ENCODE measurements around the gene WDFY2.

WDFY2 gene

DNA sequence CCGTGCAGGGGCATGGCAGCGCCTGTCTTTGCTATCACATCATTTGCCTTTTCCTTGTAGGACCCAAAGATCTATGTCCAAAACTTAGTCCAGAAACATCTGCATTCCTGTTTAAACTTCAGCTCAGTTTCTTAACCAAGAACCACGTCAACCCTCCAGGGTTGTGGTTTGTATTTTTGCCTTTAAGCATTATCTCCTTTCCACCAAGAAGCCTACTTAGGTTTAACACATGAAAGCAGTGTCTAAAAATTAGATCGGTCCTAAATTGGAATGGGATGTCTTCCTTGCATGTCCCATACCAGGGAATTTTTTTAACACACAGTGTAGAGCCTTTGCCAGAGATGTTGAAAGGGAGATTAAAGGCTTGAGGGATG, 180.9 kb downstream of the WDFY2 start:
- Histone ChIP-seq H3K4me3 (ENCODE audit: insufficient read depth, low read depth, low read length, poor library complexity, severe bottlenecking) (peak overlapping the region; percentile 40), H3K27ac (ENCODE audit: insufficient read depth, low read length, poor library complexity, severe bottlenecking) (peak overlapping the region; percentile 74), H3K4me1 (ENCODE audit: control insufficient read depth, insufficient read depth, low read length, poor library complexity, severe bottlenecking) (peaks cover 9% of the 10 kb centered on the region), H3K27me3 (replicated peaks; ENCODE audit: control insufficient read depth, insufficient read depth, low read length, poor library complexity, severe bottlenecking) (no peaks in the 10 kb centered on the region), H3K9me3 (ENCODE audit: control insufficient read depth, low read length) (no peaks in the 10 kb centered on the region), H3K36me3 (ENCODE audit: control insufficient read depth, insufficient read depth, low read length) (no peaks in the 10 kb centered on the region)
- no peak for DNase-seq

DNA sequence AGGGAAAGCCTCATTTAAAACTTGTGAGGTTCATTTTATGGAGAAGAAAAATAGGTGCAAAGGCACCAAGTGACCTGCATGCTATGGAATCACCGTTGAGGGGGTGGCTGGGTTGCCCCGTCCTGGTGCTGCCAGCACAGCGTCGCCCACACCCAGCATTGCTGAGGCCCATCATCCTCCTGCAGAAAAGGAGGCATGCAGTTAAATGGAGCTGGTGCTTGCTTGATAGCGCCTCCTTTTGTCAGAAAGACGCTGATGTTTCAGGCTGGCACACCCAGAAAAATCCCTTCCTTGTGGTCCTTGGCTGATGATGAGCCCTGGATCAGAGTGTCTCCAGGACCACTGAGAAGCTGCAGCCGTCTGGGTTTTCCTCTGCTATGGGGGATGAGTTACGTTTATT, 182.8 kb downstream of the WDFY2 start:
- peaks cover 9% of the 10 kb centered on the region for H3K4me1 ChIP-seq (ENCODE audit: control insufficient read depth, insufficient read depth, low read length, poor library complexity, severe bottlenecking)

DNA sequence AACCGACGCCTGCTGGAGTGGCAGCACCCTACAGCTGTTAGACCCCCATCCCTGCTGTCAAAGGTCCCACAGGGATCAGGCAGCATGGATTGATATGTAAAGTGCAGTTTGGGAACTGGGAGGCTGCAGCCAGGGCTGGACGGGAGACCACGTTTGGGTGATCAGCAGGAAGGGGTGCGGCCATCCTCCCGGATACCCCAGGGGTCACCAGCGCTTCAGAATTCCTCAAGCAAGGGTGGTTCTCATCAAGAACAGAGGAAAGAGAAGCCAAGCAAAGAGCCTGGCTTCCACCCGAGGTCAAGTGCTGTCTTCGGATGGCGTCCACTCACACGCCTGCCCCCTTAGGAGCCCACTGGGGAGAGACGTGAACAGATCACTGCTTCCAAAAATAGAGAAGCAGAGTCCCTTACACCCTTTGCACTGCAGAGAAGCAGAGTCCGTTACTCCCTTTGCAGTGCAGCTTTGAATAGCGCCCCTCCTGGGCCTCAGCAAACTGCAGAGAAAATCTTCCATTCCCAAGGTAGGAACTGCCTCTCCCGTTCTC, 184.2 kb downstream of the WDFY2 start:
- H3K9me3 ChIP-seq (ENCODE audit: control insufficient read depth, low read length), result no peaks in the 10 kb centered on the region
- no peak overlapping the region for H3K4me3 ChIP-seq (ENCODE audit: insufficient read depth, low read depth, low read length, poor library complexity, severe bottlenecking)
- no peak for DNase-seq
- H3K4me1 ChIP-seq (ENCODE audit: control insufficient read depth, insufficient read depth, low read length, poor library complexity, severe bottlenecking), result peaks cover 9% of the 10 kb centered on the region
- no peak overlapping the region for H3K27ac ChIP-seq (ENCODE audit: insufficient read depth, low read length, poor library complexity, severe bottlenecking)
- no peaks in the 10 kb centered on the region for H3K27me3 ChIP-seq (replicated peaks; ENCODE audit: control insufficient read depth, insufficient read depth, low read length, poor library complexity, severe bottlenecking)
- peaks cover 8% of the 10 kb centered on the region for H3K36me3 ChIP-seq (ENCODE audit: control insufficient read depth, insufficient read depth, low read length)

More for the DNA sequence above, 182.8 kb downstream of the WDFY2 start:
- no peak for DNase-seq
- Histone ChIP-seq H3K4me3 (ENCODE audit: insufficient read depth, low read depth, low read length, poor library complexity, severe bottlenecking) (no peak overlapping the region), H3K27me3 (replicated peaks; ENCODE audit: control insufficient read depth, insufficient read depth, low read length, poor library complexity, severe bottlenecking) (no peaks in the 10 kb centered on the region), H3K36me3 (ENCODE audit: control insufficient read depth, insufficient read depth, low read length) (peaks cover 8% of the 10 kb centered on the region), H3K9me3 (ENCODE audit: control insufficient read depth, low read length) (no peaks in the 10 kb centered on the region), H3K27ac (ENCODE audit: insufficient read depth, low read length, poor library complexity, severe bottlenecking) (no peak overlapping the region)

DNA sequence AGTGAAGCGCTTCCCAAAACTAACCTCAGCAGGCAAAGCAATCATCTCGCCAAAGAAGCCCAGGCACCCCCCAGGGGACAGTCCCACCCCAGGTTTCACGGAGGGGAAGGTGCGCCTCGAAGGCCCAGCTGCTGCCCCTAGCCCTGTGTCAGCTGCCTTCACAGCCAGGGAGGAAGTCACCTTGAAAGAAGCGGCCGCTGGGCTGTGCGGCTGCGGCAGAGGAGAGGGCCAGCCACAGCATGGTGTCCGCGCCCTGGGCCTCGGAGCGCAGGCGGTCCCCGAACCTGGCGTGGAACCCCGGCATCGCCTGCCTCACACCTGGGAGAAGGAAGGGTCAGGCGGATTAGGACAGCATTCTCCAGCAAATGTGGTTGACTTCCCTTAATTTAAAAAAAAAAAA, 184.7 kb downstream of the WDFY2 start:
- no peaks in the 10 kb centered on the region for H3K9me3 ChIP-seq (ENCODE audit: control insufficient read depth, low read length)
- H3K27ac ChIP-seq (ENCODE audit: insufficient read depth, low read length, poor library complexity, severe bottlenecking), result no peak overlapping the region
- peaks cover 8% of the 10 kb centered on the region for H3K36me3 ChIP-seq (ENCODE audit: control insufficient read depth, insufficient read depth, low read length)
- H3K4me3 ChIP-seq (ENCODE audit: insufficient read depth, low read depth, low read length, poor library complexity, severe bottlenecking), result no peak overlapping the region
- H3K27me3 ChIP-seq (replicated peaks; ENCODE audit: control insufficient read depth, insufficient read depth, low read length, poor library complexity, severe bottlenecking), result no peaks in the 10 kb centered on the region
- H3K4me1 ChIP-seq (ENCODE audit: control insufficient read depth, insufficient read depth, low read length, poor library complexity, severe bottlenecking), result peaks cover 8% of the 10 kb centered on the region
- no peak for DNase-seq

DNA sequence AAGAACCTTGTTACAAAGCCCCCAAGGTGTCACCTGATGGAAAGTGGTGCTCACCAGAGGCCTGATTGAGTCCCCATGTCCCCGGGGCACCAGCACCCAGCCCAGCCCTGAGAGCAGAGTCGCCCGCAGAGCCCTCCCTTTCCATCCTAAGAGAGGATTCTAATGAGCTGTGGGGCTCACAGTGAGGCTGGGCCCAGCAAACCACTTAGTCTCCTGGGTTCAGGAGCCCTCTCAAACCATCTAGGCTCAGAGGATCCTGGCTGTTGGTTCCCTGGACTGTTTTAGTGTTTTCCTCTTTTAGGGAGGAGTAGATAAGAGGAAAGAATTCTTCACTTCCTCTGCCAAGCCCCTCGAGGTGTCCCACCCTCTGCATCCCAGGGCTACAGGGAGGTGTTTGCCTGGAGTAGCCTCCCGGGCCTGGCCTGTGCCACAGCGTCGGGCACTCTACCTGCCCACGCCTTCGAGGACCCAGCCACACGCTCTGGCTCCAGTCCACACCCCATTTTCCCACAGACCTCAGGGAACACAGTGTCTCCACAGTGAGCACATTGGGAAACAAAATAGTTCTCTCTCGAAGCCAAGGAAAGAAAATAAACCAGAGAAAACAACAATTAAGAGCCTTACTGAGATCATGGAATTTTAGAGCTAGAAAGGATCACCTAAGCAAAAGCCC, 185.3 kb downstream of the WDFY2 start:
- no peaks in the 10 kb centered on the region for H3K9me3 ChIP-seq (ENCODE audit: control insufficient read depth, low read length)
- H3K36me3 ChIP-seq (ENCODE audit: control insufficient read depth, insufficient read depth, low read length), result peaks cover 8% of the 10 kb centered on the region
- no peak overlapping the region for H3K4me3 ChIP-seq (ENCODE audit: insufficient read depth, low read depth, low read length, poor library complexity, severe bottlenecking)
- DNase-seq, result no peak
- no peaks in the 10 kb centered on the region for H3K27me3 ChIP-seq (replicated peaks; ENCODE audit: control insufficient read depth, insufficient read depth, low read length, poor library complexity, severe bottlenecking)
- no peak overlapping the region for H3K27ac ChIP-seq (ENCODE audit: insufficient read depth, low read length, poor library complexity, severe bottlenecking)
- H3K4me1 ChIP-seq (ENCODE audit: control insufficient read depth, insufficient read depth, low read length, poor library complexity, severe bottlenecking), result peaks cover 2% of the 10 kb centered on the region

DNA sequence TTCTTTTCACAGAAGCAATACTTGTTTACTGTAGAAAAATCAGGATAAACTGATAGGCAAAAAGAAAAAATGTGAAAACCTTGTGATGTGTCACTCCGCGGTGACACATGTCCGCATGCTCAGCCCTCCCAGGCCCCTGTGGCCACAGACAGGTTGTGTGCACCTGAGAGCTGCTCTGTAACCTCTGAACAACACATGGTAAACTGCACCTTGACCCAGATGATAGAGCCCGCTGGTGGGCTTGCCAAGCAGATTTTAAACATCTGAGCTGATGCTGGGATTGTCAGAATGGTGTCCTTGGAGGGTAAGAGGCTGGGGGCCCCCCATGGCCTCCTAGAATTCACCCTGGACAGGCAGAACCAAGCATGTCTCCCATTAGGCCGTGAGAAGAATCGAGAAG, 185.9 kb downstream of the WDFY2 start:
- Histone ChIP-seq H3K27me3 (replicated peaks; ENCODE audit: control insufficient read depth, insufficient read depth, low read length, poor library complexity, severe bottlenecking) (no peaks in the 10 kb centered on the region), H3K36me3 (ENCODE audit: control insufficient read depth, insufficient read depth, low read length) (peaks cover 8% of the 10 kb centered on the region), H3K4me3 (ENCODE audit: insufficient read depth, low read depth, low read length, poor library complexity, severe bottlenecking) (no peak overlapping the region), H3K9me3 (ENCODE audit: control insufficient read depth, low read length) (no peaks in the 10 kb centered on the region), H3K4me1 (ENCODE audit: control insufficient read depth, insufficient read depth, low read length, poor library complexity, severe bottlenecking) (no peaks in the 10 kb centered on the region), H3K27ac (ENCODE audit: insufficient read depth, low read length, poor library complexity, severe bottlenecking) (no peak overlapping the region)
- DNase-seq, result no peak

DNA sequence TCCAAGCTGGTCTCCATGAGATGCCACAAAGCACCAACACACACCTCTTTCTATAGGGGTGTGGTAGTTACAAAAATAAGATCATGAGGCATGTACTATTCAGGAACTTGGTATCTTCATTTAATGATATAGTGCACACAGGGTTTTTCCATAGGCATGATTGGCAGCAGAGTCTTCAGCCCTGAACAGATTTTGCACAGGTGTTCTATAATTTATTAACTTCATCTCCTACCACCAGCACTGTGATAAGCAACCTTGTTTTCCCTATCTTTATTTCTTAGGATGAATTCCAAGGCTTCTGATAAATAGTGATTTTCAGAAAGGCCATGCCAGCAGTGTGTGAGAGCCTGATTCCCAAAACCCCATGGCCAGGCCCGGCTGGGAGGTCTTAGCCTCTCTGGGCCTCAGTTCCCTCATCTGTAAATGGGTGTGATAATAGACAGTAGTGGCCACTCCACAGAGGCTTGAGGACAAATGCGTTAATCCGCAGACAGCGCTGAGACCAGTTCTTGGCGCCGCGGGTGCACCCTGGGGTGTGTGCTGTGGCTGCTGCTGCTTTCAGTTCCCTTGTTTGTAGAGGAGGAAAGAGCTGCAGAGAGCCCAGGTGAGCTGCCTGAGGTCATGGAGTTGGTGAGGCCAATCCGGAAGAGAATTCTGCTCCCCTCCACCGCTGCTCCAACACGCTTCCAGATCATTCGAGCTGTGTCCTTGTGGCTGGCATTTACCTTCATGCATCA, 186.6 kb downstream of the WDFY2 start:
- Histone ChIP-seq H3K4me1 (ENCODE audit: control insufficient read depth, insufficient read depth, low read length, poor library complexity, severe bottlenecking) (no peaks in the 10 kb centered on the region), H3K27me3 (replicated peaks; ENCODE audit: control insufficient read depth, insufficient read depth, low read length, poor library complexity, severe bottlenecking) (no peaks in the 10 kb centered on the region), H3K27ac (ENCODE audit: insufficient read depth, low read length, poor library complexity, severe bottlenecking) (no peak overlapping the region), H3K4me3 (ENCODE audit: insufficient read depth, low read depth, low read length, poor library complexity, severe bottlenecking) (no peak overlapping the region), H3K9me3 (ENCODE audit: control insufficient read depth, low read length) (no peaks in the 10 kb centered on the region), H3K36me3 (ENCODE audit: control insufficient read depth, insufficient read depth, low read length) (peaks cover 8% of the 10 kb centered on the region)
- no peak for DNase-seq

DNA sequence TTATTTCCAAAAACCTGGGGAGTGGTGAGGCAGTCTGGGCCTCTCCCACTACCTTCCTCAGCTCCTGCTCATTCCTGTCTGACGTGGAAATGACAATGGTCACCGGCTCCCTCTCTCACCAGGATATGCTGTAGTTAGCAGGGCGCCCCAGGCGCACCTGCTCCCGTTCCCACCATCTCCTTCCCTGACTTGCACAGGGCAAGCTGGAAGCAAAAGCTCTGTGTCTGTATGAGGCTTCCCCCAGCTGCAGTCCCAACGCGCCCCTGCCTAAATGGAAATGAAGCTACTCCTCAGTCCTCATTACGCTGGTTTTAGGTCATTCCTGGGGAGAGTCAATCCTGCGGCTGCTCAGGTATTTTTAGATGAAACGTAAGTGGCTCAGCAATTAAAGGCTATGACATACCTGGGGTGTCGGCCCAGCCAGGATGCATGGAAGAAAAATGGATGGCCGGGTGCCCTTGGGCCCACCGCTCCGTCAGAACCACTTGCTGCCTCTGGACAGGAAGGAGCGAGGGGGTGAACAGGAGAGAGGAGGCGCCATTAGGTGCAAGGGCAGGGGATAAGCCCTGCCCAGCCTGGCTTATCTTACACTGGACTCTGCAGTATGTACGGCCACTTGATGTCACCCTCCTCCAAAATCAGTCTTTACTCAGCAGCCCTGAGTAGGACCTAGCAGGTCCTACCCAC, 187.3 kb downstream of the WDFY2 start:
- H3K9me3 ChIP-seq (ENCODE audit: control insufficient read depth, low read length), result no peaks in the 10 kb centered on the region

DNA sequence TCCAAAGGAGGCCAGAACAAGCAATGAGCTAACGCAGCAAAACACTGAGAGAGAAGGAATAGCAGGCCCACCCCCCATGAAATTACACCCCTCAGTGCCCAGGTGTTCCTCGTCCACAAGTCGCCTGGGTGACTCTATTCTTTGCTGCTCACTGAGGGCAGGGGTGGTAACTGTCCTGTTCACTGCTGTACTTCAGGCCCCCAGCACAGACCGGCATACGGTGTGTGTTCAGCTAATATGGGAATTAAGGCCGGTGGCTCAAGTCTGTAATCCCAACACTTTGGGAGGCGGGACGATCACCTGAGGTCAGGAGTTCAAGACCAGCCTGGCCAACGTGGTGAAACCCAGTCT, 187.8 kb downstream of the WDFY2 start:
- no peaks in the 10 kb centered on the region for H3K9me3 ChIP-seq (ENCODE audit: control insufficient read depth, low read length)
- no peak overlapping the region for H3K4me3 ChIP-seq (ENCODE audit: insufficient read depth, low read depth, low read length, poor library complexity, severe bottlenecking)
- peaks cover 8% of the 10 kb centered on the region for H3K36me3 ChIP-seq (ENCODE audit: control insufficient read depth, insufficient read depth, low read length)
- no peak overlapping the region for H3K27ac ChIP-seq (ENCODE audit: insufficient read depth, low read length, poor library complexity, severe bottlenecking)
- H3K4me1 ChIP-seq (ENCODE audit: control insufficient read depth, insufficient read depth, low read length, poor library complexity, severe bottlenecking), result no peaks in the 10 kb centered on the region
- no peaks in the 10 kb centered on the region for H3K27me3 ChIP-seq (replicated peaks; ENCODE audit: control insufficient read depth, insufficient read depth, low read length, poor library complexity, severe bottlenecking)
- no peak for DNase-seq

More for the DNA sequence above, 187.3 kb downstream of the WDFY2 start:
- H3K4me3 ChIP-seq (ENCODE audit: insufficient read depth, low read depth, low read length, poor library complexity, severe bottlenecking), result no peak overlapping the region
- no peaks in the 10 kb centered on the region for H3K27me3 ChIP-seq (replicated peaks; ENCODE audit: control insufficient read depth, insufficient read depth, low read length, poor library complexity, severe bottlenecking)
- H3K27ac ChIP-seq (ENCODE audit: insufficient read depth, low read length, poor library complexity, severe bottlenecking), result no peak overlapping the region
- H3K4me1 ChIP-seq (ENCODE audit: control insufficient read depth, insufficient read depth, low read length, poor library complexity, severe bottlenecking), result no peaks in the 10 kb centered on the region
- DNase-seq, result no peak
- H3K36me3 ChIP-seq (ENCODE audit: control insufficient read depth, insufficient read depth, low read length), result peaks cover 8% of the 10 kb centered on the region

DNA sequence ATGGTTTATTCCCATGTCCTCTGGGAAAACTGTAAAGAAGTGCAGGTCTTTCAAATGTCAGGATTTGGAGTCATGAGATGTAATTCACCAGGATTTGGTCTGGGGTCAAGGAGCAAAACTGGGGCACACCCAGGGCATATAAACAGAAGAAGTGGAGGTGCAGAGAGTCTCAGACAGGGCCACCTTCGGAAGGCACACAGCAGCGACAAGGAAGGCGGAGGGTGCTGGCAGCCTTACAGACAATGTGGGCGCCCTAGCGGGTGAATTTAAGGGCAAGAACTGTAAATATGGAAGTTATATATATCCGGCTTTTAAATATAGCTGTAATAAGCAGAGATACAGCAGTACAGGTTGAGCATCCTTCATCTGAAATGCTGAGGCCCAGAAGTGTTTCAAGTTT, 188.5 kb downstream of the WDFY2 start:
- Histone ChIP-seq H3K4me3 (ENCODE audit: insufficient read depth, low read depth, low read length, poor library complexity, severe bottlenecking) (no peak overlapping the region), H3K4me1 (ENCODE audit: control insufficient read depth, insufficient read depth, low read length, poor library complexity, severe bottlenecking) (no peaks in the 10 kb centered on the region), H3K27me3 (replicated peaks; ENCODE audit: control insufficient read depth, insufficient read depth, low read length, poor library complexity, severe bottlenecking) (no peaks in the 10 kb centered on the region), H3K36me3 (ENCODE audit: control insufficient read depth, insufficient read depth, low read length) (peaks cover 8% of the 10 kb centered on the region), H3K9me3 (ENCODE audit: control insufficient read depth, low read length) (no peaks in the 10 kb centered on the region), H3K27ac (ENCODE audit: insufficient read depth, low read length, poor library complexity, severe bottlenecking) (no peak overlapping the region)
- DNase-seq, result no peak
